ENCODE results near the gene OSR1.

Gene OSR1

GRCh38 chr2:19337742-19338141, 20.7 kb downstream of the OSR1 start:
- Histone ChIP-seq H3K27ac (ENCODE audit: extremely low read depth, low read depth, low read length) (no peak overlapping the region), H3K9me3 (ENCODE audit: control insufficient read depth, insufficient read depth, low read depth, low read length) (no peaks in the 10 kb centered on the region), H3K4me3 (ENCODE audit: low read depth, low read length) (no peak overlapping the region), H3K4me1 (ENCODE audit: control insufficient read depth, insufficient read depth, low read length) (no peaks in the 10 kb centered on the region), H3K36me3 (ENCODE audit: control insufficient read depth in 2 of 2, insufficient read depth in 1 of 2, low read length in 2 of 2) (no peaks in the 10 kb centered on the region; a peak in 1 of 3 replicates)
- CTCF ChIA-PET, result no interaction called here
- TF ChIP-seq ZNF791 (tag by site-specific recombination; IDR thresholded peaks at IDR 0.05), result no peak
- TF ChIP-seq PBX3 (CRISPR knock-in tag; IDR thresholded peaks at IDR 0.05), result no peak
- no peak for TF ChIP-seq ZNF354C (tag by site-specific recombination; IDR thresholded peaks at IDR 0.05; ENCODE audit: borderline replicate concordance, low read depth)
- TF ChIP-seq ZNF157 (tag by site-specific recombination; IDR thresholded peaks at IDR 0.05), result no peak
- TF ChIP-seq ZNF626 (tag by site-specific recombination; IDR thresholded peaks at IDR 0.05), result no peak
- no peak for TF ChIP-seq OSR2 (tag by site-specific recombination; IDR thresholded peaks at IDR 0.05)
- TF ChIP-seq ZNF239 (tag by site-specific recombination; IDR thresholded peaks at IDR 0.05), result no peak
- TF ChIP-seq ZNF302 (tag by site-specific recombination; IDR thresholded peaks at IDR 0.05; ENCODE audit: low read depth), result no peak
- TF ChIP-seq ZNF639 (tag by site-specific recombination; IDR thresholded peaks at IDR 0.05), result no peak
- TF ChIP-seq KLF7 (tag by site-specific recombination; IDR thresholded peaks at IDR 0.05; ENCODE audit: borderline replicate concordance), result no peak
- no peak for TF ChIP-seq ZNF175 (tag by site-specific recombination; IDR thresholded peaks at IDR 0.05)
- POLR2A ChIA-PET, result no interaction called here

GRCh38 chr2:19337202-19337601, 21.2 kb downstream of the OSR1 start:
- CTCF ChIA-PET, result no interaction called here
- POLR2A ChIA-PET, result no interaction called here
- Histone ChIP-seq H3K9me3 (ENCODE audit: control insufficient read depth, insufficient read depth, low read depth, low read length) (no peaks in the 10 kb centered on the region), H3K4me3 (ENCODE audit: low read depth, low read length) (no peak overlapping the region), H3K27ac (ENCODE audit: extremely low read depth, low read depth, low read length) (no peak overlapping the region), H3K4me1 (ENCODE audit: control insufficient read depth, insufficient read depth, low read length) (no peaks in the 10 kb centered on the region), H3K36me3 (ENCODE audit: control insufficient read depth in 2 of 2, insufficient read depth in 1 of 2, low read length in 2 of 2) (no peaks in the 10 kb centered on the region; a peak in 1 of 3 replicates)
- TF ChIP-seq AEBP2 (tag by site-specific recombination; IDR thresholded peaks at IDR 0.05; ENCODE audit: borderline replicate concordance) (no peak), SP3 (tag by site-specific recombination; IDR thresholded peaks at IDR 0.05) (no peak), ZNF350 (tag by site-specific recombination; IDR thresholded peaks at IDR 0.05) (no peak), ZNF18 (tag by site-specific recombination; IDR thresholded peaks at IDR 0.05) (no peak), KLF16 (tag by site-specific recombination; IDR thresholded peaks at IDR 0.05) (no peak), SP7 (tag by site-specific recombination; IDR thresholded peaks at IDR 0.05) (no peak), ZNF169 (tag by site-specific recombination; IDR thresholded peaks at IDR 0.05) (no peak), ZNF792 (tag by site-specific recombination; IDR thresholded peaks at IDR 0.05) (no peak), ZNF214 (tag by site-specific recombination; IDR thresholded peaks at IDR 0.05; ENCODE audit: borderline replicate concordance) (no peak), ZBTB21 (tag by site-specific recombination; IDR thresholded peaks at IDR 0.05) (no peak), ZNF148 (tag by site-specific recombination; IDR thresholded peaks at IDR 0.05; ENCODE audit: borderline replicate concordance) (no peak), IKZF3 (tag by site-specific recombination; IDR thresholded peaks at IDR 0.05) (no peak), WT1 (tag by site-specific recombination; IDR thresholded peaks at IDR 0.05) (no peak), PRDM10 (tag by site-specific recombination; IDR thresholded peaks at IDR 0.05) (no peak)
